SKM-1 treated with dmso at 0.1 percent for 144 hours (cell line): ENCODE results near the gene TSC1.

Source experiments
- DNase-seq: peaks from one replicate; lab custom pipeline; 2025; ENCODE audit not compliant: unreplicated experiment; lab: John Stamatoyannopoulos, UW

TSC1 gene

GRCh38 chr9:132939169-132939568 is 5.2 kb downstream of the TSC1 start:
- no peak for DNase-seq

- no peak for DNase-seq
These were observed 6.9 kb downstream of the TSC1 start for GRCh38 chr9:132937463-132937901.

- no peak for DNase-seq
These were observed 9.4 kb downstream of the TSC1 start for GRCh38 chr9:132935026-132935425.

GRCh38 chr9:132931178-132931735 is 13.2 kb downstream of the TSC1 start:
- DNase-seq: no peak

- DNase-seq: no peak
These were observed 16.7 kb downstream of the TSC1 start for GRCh38 chr9:132927704-132928103.

GRCh38 chr9:132923346-132923902 is 21.0 kb downstream of the TSC1 start:
- DNase-seq: no peak

- no peak for DNase-seq
These were observed 24.7 kb downstream of the TSC1 start for GRCh38 chr9:132919614-132920268.

GRCh38 chr9:132914924-132915323 is 29.5 kb downstream of the TSC1 start:
- DNase-seq: no peak

- no peak for DNase-seq
These were observed 32.3 kb downstream of the TSC1 start for GRCh38 chr9:132912131-132912530.

GRCh38 chr9:132910376-132910775 is 34.0 kb downstream of the TSC1 start:
- DNase-seq: no peak

- DNase-seq: no peak
These were observed 35.1 kb downstream of the TSC1 start for GRCh38 chr9:132909311-132909710.

- no peak for DNase-seq
These were observed 35.8 kb downstream of the TSC1 start for GRCh38 chr9:132908635-132909034.

- no peak for DNase-seq
These were observed 38.7 kb downstream of the TSC1 start for GRCh38 chr9:132905726-132906125.

GRCh38 chr9:132903574-132904492 is 40.6 kb downstream of the TSC1 start:
- DNase-seq: no peak

GRCh38 chr9:132901858-132902831 is 42.3 kb downstream of the TSC1 start:
- peak; percentile 67 for DNase-seq

- no peak for DNase-seq
These were observed 46.4 kb downstream of the TSC1 start for GRCh38 chr9:132898051-132898450.

GRCh38 chr9:132896906-132897305 is 47.5 kb downstream of the TSC1 start:
- DNase-seq: no peak

- no peak for DNase-seq
These were observed 48.2 kb downstream of the TSC1 start for GRCh38 chr9:132896264-132896663.

GRCh38 chr9:132894862-132895835 is 49.3 kb downstream of the TSC1 start:
- DNase-seq: no peak
